GM10248 (cell line): Measurements from ENCODE around the gene SGSM1.

Source experiments
- CTCF ChIA-PET: fragments of 300-600 bp; sonication (Branson Sonifier 250); formaldehyde crosslinking; extraction: SDS; loops from one replicate; lab custom pipeline; 2021; ENCODE audit warnings: antibody characterized with exemption; lab: Yijun Ruan, JAX
- POLR2A ChIA-PET: fragments of 350-650 bp; sonication (Branson Sonifier 250); formaldehyde crosslinking; extraction: SDS; loops from one replicate; lab custom pipeline; 2020; ENCODE audit warnings: antibody characterized with exemption; lab: Yijun Ruan, JAX
- DNase-seq: peaks from one replicate; pipeline ENCODE4 v3.0.0; 2012; ENCODE audit errors: extremely low spot score
- CTCF ChIP-seq: IDR thresholded peaks from 2 replicates; pipeline ENCODE4 v1.5.1; 2012; ENCODE audit warnings: mild to moderate bottlenecking, low read depth; ENCODE audit errors: extremely low read depth, missing control alignments, control extremely low read depth

SGSM1 gene

DNA sequence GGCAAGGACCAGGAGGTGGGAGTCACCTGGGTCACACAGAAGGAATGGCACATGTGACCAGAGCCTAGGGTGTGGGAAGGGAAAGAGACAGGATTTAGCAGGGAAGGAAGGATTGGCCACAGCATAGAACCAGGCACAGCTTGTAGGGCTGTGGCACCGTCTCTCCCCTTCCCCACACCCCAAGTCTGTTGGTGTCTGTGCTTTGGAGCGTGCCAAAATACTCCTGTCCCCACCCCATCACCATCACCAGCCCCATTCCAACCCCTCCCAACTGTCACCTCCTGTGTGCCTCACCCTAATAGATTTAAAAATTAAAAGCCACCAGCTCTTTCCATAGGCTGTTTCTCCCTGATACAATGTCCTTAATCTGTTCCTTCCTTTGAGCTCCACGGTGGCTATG is 18.2 kb downstream of the SGSM1 start:
- no peak for DNase-seq
- ChIA-PET CTCF (interaction anchor here (0.8 to 1.3 kb wide), 3 partner anchors 14 to 26 kb away, joined by 3 to 5 read pairs (median 3); no protein-coding TSS in a partner anchor), POLR2A (no interaction called here)
- TF ChIP-seq CTCF, result no peak

- POLR2A ChIA-PET, result no interaction called here
- CTCF ChIA-PET, result interaction anchor here (1.3 kb wide), 1 partner anchor 25 kb away, joined by 5 read pairs; no protein-coding TSS in a partner anchor
- TF ChIP-seq CTCF, result no peak
- no peak for DNase-seq
Observed at GRCh38 chr22:24824915-24825314, 18.9 kb downstream of the SGSM1 start.

DNA sequence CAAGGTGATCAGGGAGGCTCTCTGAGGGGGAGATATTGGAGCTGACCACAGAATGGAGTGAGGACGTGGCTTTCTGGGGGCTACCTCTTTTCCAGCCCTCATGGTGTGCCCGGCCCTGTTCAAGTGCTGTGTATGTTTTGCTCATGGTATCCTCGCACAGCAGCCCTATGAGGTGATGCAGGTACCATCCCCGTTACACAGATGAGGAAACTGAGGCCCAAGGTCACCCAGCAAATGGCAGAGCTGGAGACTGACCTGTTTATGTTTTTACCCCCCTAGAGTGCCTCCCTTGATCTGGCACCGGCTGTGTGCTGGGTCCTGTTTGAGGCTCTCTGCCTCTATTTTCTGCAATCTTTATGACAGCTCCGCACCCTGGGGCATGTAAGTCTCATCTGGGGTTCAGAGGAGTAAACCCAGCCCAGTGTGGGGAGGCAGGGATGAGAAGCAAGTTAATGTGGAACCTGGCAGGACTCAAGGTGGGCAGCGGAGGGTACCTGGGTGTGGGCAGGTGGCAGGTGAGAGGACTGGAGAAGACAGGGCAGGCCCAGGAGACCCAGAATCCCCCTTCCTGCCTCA is 20.8 kb downstream of the SGSM1 start:
- TF ChIP-seq CTCF, result no peak
- ChIA-PET POLR2A (no interaction called here), CTCF (no interaction called here)
- DNase-seq, result no peak

GRCh38 chr22:24827296-24827695 is 21.3 kb downstream of the SGSM1 start:
- POLR2A ChIA-PET, result no interaction called here
- no peak for TF ChIP-seq CTCF
- no peak for DNase-seq
- CTCF ChIA-PET, result no interaction called here

DNA sequence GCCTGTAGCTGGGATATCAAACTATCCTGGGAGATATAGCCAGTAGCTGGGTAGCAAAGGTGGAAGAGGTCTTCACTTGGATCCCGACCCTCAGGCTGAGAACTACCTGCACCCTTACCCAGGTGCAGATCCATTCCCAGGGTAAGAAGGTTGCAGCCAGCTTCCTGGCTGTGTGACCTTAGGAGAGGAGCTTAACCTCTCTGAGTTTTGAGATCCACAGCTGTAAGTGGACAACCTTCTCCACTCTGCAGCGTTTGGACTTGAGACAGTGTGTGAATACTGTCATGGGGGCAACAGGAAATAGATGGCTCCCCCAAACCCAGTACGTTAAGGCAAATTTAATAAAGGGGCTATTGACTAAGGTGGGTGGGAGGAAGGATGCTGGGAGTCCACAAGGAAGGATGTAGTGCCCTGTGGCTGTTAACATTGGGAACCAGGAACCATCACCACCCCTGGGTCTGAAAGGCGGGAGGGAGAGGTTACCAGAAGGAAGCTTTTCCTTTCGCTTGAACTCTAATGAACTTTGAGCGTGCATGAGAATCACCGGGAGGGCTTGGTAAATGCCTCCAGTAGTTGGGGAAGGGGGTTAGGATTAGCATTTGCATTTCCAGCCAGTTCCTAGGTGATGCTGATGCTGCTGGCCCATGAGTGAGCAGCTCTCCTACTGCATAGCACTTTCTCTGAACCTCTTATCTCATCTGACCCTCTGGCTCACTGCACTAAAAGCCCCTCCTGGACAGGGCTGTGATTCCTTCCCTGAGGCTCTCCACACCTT is 24.4 kb downstream of the SGSM1 start:
- ChIA-PET CTCF (interaction anchor here (1.2 to 1.7 kb wide), 3 partner anchors 12 to 60 kb away, joined by 3 to 7 read pairs (median 3); no protein-coding TSS in a partner anchor), POLR2A (no interaction called here)
- TF ChIP-seq CTCF, result no peak
- DNase-seq, result no peak

- CTCF ChIA-PET, result no interaction called here
- DNase-seq, result no peak
- TF ChIP-seq CTCF, result no peak
- POLR2A ChIA-PET, result no interaction called here
Observed at GRCh38 chr22:24831687-24832086, 25.7 kb downstream of the SGSM1 start.
